ENCODE measurements around the gene OR2B2.
"Not testable (repeated sequence)": the region's sequence is repeated elsewhere in the genome, so short reads cannot be mapped to it uniquely, and the experiment has no call there.

OR2B2 gene

GRCh38 chr6:27911956-27912446 is at the start of gene OR2B2:
TSS of gene OR2B2 (minus strand) at chr6:27912396. CDS start at chr6:27912319, 77 bp downstream.
- TF ChIP-seq CTCF (IDR thresholded peaks at IDR 0.05; ENCODE audit: insufficient read depth, low read depth, low read length, missing control alignments): no peak
- H3K4me3 ChIP-seq (ENCODE audit: low read length): no peak within 1 kb of the TSS
- no peak for DNase-seq (ENCODE audit: low read depth)

- TF ChIP-seq CTCF (IDR thresholded peaks at IDR 0.05; ENCODE audit: insufficient read depth, low read depth, low read length, missing control alignments): no peak
- H3K4me3 ChIP-seq (ENCODE audit: low read length): no peak overlapping the region
- DNase-seq (ENCODE audit: low read depth): no peak
Observed at GRCh38 chr6:27957516-27957915, 45.3 kb upstream of the OR2B2 start.

- TF ChIP-seq CTCF (IDR thresholded peaks at IDR 0.05; ENCODE audit: insufficient read depth, low read depth, low read length, missing control alignments): no peak
- DNase-seq (ENCODE audit: low read depth): no peak
- no peak within 1 kb of the TSS for H3K4me3 ChIP-seq (ENCODE audit: low read length)
Observed at GRCh38 chr6:27956941-27957340, 44.7 kb upstream of the OR2B2 start, which contains the start of gene OR2B6. TSS of gene OR2B6 (plus strand) at chr6:27957241. CDS start at chr6:27957241, 0 bp downstream.

- no peak overlapping the region for H3K4me3 ChIP-seq (ENCODE audit: low read length)
- no peak for DNase-seq (ENCODE audit: low read depth)
- TF ChIP-seq CTCF (IDR thresholded peaks at IDR 0.05; ENCODE audit: insufficient read depth, low read depth, low read length, missing control alignments): no peak
Observed at GRCh38 chr6:27951040-27951439, 38.8 kb upstream of the OR2B2 start.

GRCh38 chr6:27948237-27948636 is 36.0 kb upstream of the OR2B2 start:
- no peak for DNase-seq (ENCODE audit: low read depth)
- TF ChIP-seq CTCF (IDR thresholded peaks at IDR 0.05; ENCODE audit: insufficient read depth, low read depth, low read length, missing control alignments): no peak

GRCh38 chr6:27943072-27943471 is 30.9 kb upstream of the OR2B2 start:
- not testable (repeated sequence) for H3K4me3 ChIP-seq (ENCODE audit: low read length); DNase-seq (ENCODE audit: low read depth)

More at GRCh38 chr6:27948237-27948636, 36.0 kb upstream of the OR2B2 start:
- H3K4me3 ChIP-seq (ENCODE audit: low read length): no peak overlapping the region

GRCh38 chr6:27940766-27941165 is 28.6 kb upstream of the OR2B2 start:
- no peak for TF ChIP-seq CTCF (IDR thresholded peaks at IDR 0.05; ENCODE audit: insufficient read depth, low read depth, low read length, missing control alignments)
- no peak overlapping the region for H3K4me3 ChIP-seq (ENCODE audit: low read length)
- peak; percentile 9 for DNase-seq (ENCODE audit: low read depth)

Data from epithelial cell of esophagus (primary cell).